ENCODE results near the gene CENPP. TPM values are rescaled to one million over a fixed set of nuclear protein-coding genes. Genes with fewer than 3 reads are reported as not detected.

The CENPP gene
- total RNA-seq, 1 donor from 2014 or later, result 1.9 TPM

DNA sequence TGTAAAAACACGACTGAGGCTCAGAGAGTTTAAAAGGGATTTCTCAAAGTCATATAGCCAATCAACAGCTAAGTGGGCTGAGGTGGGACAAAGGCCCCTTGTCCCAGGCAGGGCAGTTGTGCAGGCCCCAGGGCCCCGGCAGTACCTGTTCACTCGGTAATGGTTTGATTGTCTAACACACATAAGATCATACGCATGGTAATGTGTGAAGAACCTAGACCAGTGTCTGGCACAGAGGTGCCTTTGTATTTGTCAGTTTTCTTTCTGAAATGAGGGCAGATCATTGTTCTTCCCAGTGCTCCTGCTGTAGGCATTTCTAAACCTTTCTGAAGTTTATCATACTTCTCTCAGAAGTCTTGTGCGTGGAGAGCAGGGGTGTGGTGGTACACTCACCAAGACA lies 277.3 kb downstream of the CENPP start:
- no peak overlapping the region for H3K9ac ChIP-seq (ENCODE audit: low read length)
- H3K9me3 ChIP-seq (ENCODE audit: insufficient read depth, low read depth, low read length), result no peaks in the 10 kb centered on the region
- no peak overlapping the region for H3K27ac ChIP-seq (ENCODE audit: low read depth, low read length)
- H3K4me1 ChIP-seq (ENCODE audit: insufficient read depth, low read length), result peaks cover 21% of the 10 kb centered on the region
- no peaks in the 10 kb centered on the region for H3K27me3 ChIP-seq (ENCODE audit: insufficient read depth, low read length)
- no peak overlapping the region for H3K4me3 ChIP-seq (ENCODE audit: insufficient read depth, low read depth, low read length)
- no peaks in the 10 kb centered on the region for H3K79me2 ChIP-seq (ENCODE audit: insufficient read depth, low read length)
- Mint-ChIP-seq H3K9me3 (ENCODE audit: unreplicated experiment) (peaks cover 6% of the 10 kb centered on the region), H3K36me3 (ENCODE audit: low read depth, unreplicated experiment) (peaks cover 7% of the 10 kb centered on the region), H3K27me3 (ENCODE audit: low read depth, unreplicated experiment) (no peaks in the 10 kb centered on the region), H3K4me1 (ENCODE audit: low read depth, unreplicated experiment) (peaks cover 18% of the 10 kb centered on the region), H3K4me3 (ENCODE audit: unreplicated experiment) (no peak overlapping the region), H3K27ac (ENCODE audit: unreplicated experiment) (no peak overlapping the region)
- H2AFZ ChIP-seq (ENCODE audit: low read depth, low read length), result no peak overlapping the region
- no peaks in the 10 kb centered on the region for H4K20me1 ChIP-seq (ENCODE audit: insufficient read depth, low read length)
- TF ChIP-seq EZH2 (IDR thresholded peaks at IDR 0.05; ENCODE audit: insufficient read depth, low read length), result no peak
- TF ChIP-seq, protein P1, sequence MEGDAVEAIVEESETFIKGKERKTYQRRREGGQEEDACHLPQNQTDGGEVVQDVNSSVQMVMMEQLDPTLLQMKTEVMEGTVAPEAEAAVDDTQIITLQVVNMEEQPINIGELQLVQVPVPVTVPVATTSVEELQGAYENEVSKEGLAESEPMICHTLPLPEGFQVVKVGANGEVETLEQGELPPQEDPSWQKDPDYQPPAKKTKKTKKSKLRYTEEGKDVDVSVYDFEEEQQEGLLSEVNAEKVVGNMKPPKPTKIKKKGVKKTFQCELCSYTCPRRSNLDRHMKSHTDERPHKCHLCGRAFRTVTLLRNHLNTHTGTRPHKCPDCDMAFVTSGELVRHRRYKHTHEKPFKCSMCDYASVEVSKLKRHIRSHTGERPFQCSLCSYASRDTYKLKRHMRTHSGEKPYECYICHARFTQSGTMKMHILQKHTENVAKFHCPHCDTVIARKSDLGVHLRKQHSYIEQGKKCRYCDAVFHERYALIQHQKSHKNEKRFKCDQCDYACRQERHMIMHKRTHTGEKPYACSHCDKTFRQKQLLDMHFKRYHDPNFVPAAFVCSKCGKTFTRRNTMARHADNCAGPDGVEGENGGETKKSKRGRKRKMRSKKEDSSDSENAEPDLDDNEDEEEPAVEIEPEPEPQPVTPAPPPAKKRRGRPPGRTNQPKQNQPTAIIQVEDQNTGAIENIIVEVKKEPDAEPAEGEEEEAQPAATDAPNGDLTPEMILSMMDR (IDR thresholded peaks at IDR 0.05; ENCODE audit: insufficient read depth, low read depth, low read length), result no peak
- no peak for DNase-seq (ENCODE audit: low read depth)
- no peaks in the 10 kb centered on the region for H3K36me3 ChIP-seq (ENCODE audit: insufficient read depth, low read length)
- no peak overlapping the region for H3K4me2 ChIP-seq (ENCODE audit: low read length)
- no peak for FAIRE-seq

DNA sequence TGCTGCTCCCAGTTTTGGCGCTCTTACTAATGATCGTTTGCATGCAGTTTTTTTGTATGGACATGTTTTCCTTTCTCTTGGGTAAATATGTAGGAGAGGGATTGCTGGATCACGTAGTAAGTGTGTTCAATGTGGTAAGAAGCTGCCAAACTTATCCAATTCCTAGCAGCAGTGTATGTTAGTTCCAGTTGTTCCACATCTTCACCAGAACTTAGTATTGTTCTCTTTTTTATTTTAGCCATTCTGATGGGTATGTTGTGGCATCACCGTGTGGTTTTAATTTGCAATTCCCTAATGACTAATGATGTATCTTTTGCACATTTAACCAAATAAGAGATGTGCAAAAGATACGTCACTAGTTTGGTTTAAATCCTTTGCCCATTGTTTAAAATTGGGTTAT lies 278.2 kb downstream of the CENPP start:
- Mint-ChIP-seq H3K27ac (ENCODE audit: unreplicated experiment) (no peak overlapping the region), H3K9me3 (ENCODE audit: unreplicated experiment) (peaks cover 6% of the 10 kb centered on the region), H3K4me3 (ENCODE audit: unreplicated experiment) (no peak overlapping the region), H3K4me1 (ENCODE audit: low read depth, unreplicated experiment) (peaks cover 18% of the 10 kb centered on the region), H3K27me3 (ENCODE audit: low read depth, unreplicated experiment) (no peaks in the 10 kb centered on the region), H3K36me3 (ENCODE audit: low read depth, unreplicated experiment) (peaks cover 7% of the 10 kb centered on the region)
- Histone ChIP-seq H3K4me2 (ENCODE audit: low read length) (no peak overlapping the region), H3K9ac (ENCODE audit: low read length) (no peak overlapping the region), H3K27ac (ENCODE audit: low read depth, low read length) (no peak overlapping the region), H2AFZ (ENCODE audit: low read depth, low read length) (no peak overlapping the region), H3K36me3 (ENCODE audit: insufficient read depth, low read length) (no peaks in the 10 kb centered on the region), H3K79me2 (ENCODE audit: insufficient read depth, low read length) (no peaks in the 10 kb centered on the region), H3K4me1 (ENCODE audit: insufficient read depth, low read length) (peaks cover 26% of the 10 kb centered on the region), H3K27me3 (ENCODE audit: insufficient read depth, low read length) (no peaks in the 10 kb centered on the region), H3K9me3 (ENCODE audit: insufficient read depth, low read depth, low read length) (no peaks in the 10 kb centered on the region), H4K20me1 (ENCODE audit: insufficient read depth, low read length) (no peaks in the 10 kb centered on the region), H3K4me3 (ENCODE audit: insufficient read depth, low read depth, low read length) (no peak overlapping the region)
- FAIRE-seq (no peak), DNase-seq (ENCODE audit: low read depth) (no peak)
- TF ChIP-seq, protein P1 (IDR thresholded peaks at IDR 0.05; ENCODE audit: insufficient read depth, low read depth, low read length), result no peak
- no peak for TF ChIP-seq EZH2 (IDR thresholded peaks at IDR 0.05; ENCODE audit: insufficient read depth, low read length)

DNA sequence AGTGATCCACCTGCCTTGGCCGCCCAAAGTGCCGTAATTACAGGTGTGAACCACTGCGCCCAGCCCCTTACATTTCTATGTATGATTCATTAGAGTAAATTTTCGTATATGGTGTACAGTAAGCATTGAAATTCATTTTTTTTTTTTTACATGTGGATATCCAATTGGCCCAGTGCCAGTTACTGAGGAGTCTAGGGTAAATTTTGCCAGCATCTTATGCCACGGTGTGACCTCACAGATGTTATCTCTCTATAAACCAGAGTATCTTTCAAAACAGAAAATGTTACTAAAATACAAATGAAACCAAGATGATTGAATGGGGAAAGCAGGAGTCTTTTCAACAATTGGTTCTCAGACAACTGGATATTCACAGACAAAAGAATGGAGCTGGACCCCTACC lies 279.5 kb downstream of the CENPP start:
- FAIRE-seq, result no peak
- no peaks in the 10 kb centered on the region for H3K36me3 ChIP-seq (ENCODE audit: insufficient read depth, low read length)
- H3K4me3 Mint-ChIP-seq (ENCODE audit: unreplicated experiment), result no peak overlapping the region
- no peak overlapping the region for H3K4me3 ChIP-seq (ENCODE audit: insufficient read depth, low read depth, low read length)
- no peaks in the 10 kb centered on the region for H3K9me3 ChIP-seq (ENCODE audit: insufficient read depth, low read depth, low read length)
- H3K36me3 Mint-ChIP-seq (ENCODE audit: low read depth, unreplicated experiment), result peaks cover 8% of the 10 kb centered on the region
- no peaks in the 10 kb centered on the region for H3K27me3 ChIP-seq (ENCODE audit: insufficient read depth, low read length)
- peaks cover 16% of the 10 kb centered on the region for H3K4me1 Mint-ChIP-seq (ENCODE audit: low read depth, unreplicated experiment)
- no peaks in the 10 kb centered on the region for H3K79me2 ChIP-seq (ENCODE audit: insufficient read depth, low read length)
- H3K27ac ChIP-seq (ENCODE audit: low read depth, low read length), result no peak overlapping the region
- no peak overlapping the region for H2AFZ ChIP-seq (ENCODE audit: low read depth, low read length)
- no peak for DNase-seq (ENCODE audit: low read depth)
- no peak for TF ChIP-seq EZH2 (IDR thresholded peaks at IDR 0.05; ENCODE audit: insufficient read depth, low read length)
- H3K27ac Mint-ChIP-seq (ENCODE audit: unreplicated experiment), result no peak overlapping the region
- no peak overlapping the region for H3K4me2 ChIP-seq (ENCODE audit: low read length)
- peaks cover 6% of the 10 kb centered on the region for H3K9me3 Mint-ChIP-seq (ENCODE audit: unreplicated experiment)
- H3K9ac ChIP-seq (ENCODE audit: low read length), result no peak overlapping the region
- H3K4me1 ChIP-seq (ENCODE audit: insufficient read depth, low read length), result peaks cover 26% of the 10 kb centered on the region
- no peaks in the 10 kb centered on the region for H3K27me3 Mint-ChIP-seq (ENCODE audit: low read depth, unreplicated experiment)
- no peaks in the 10 kb centered on the region for H4K20me1 ChIP-seq (ENCODE audit: insufficient read depth, low read length)

Measured in astrocyte (in vitro differentiated cells and primary cell).